Cardiac muscle cell (in vitro differentiated cells and primary cell): ENCODE data around the gene AP1M2. TPM values are rescaled to one million over a fixed set of nuclear protein-coding genes. Genes with fewer than 3 reads are reported as not detected.

Experiments used
- DNase-seq, 2 donors: peaks; one replicate each; pipeline versions ENCODE4 v3.0.0 to v3.0.0-alpha.2; 2010 to 2017; ENCODE audit warnings: low read depth in 1 of 2, low spot score in 1 of 2
- H3K27ac ChIP-seq: fragments of 200-600 bp; sonication (generic); 2 replicates; pipeline ENCODE4 v1.5.1; 2016
- H3K27me3 ChIP-seq: fragments of 200-600 bp; sonication (generic); 2 replicates; pipeline ENCODE4 v1.6.0; 2016; ENCODE audit warnings: control low read depth
- H3K36me3 ChIP-seq: fragments of 200-600 bp; sonication (generic); 2 replicates; pipeline ENCODE4 v1.5.1; 2016; ENCODE audit warnings: control low read depth
- H3K4me1 ChIP-seq: fragments of 200-600 bp; sonication (generic); 2 replicates; pipeline ENCODE4 v1.8.1; 2017; ENCODE audit warnings: low read depth, mild to moderate bottlenecking, mixed run types
- H3K4me3 ChIP-seq: fragments of 200-600 bp; sonication (generic); 2 replicates; pipeline ENCODE4 v1.5.1; 2016; ENCODE audit warnings: mild to moderate bottlenecking
- H3K9me3 ChIP-seq: fragments of 200-600 bp; sonication (generic); 2 replicates; pipeline ENCODE4 v1.5.1; 2017; ENCODE audit warnings: low read depth, mild to moderate bottlenecking, control low read depth
- CTCF ChIP-seq: IDR thresholded peaks from 2 replicates; pipeline ENCODE4 v1.5.1; 2012; ENCODE audit warnings: low read depth, mild to moderate bottlenecking, low read length
- polyA plus RNA-seq: library from polyadenylated mRNA; unstranded; fragments of >200 nt; fragmentation: Nextera tagmentation; extraction: Ambion mirVana; gene quantifications from 2 replicates; pipeline ENCODE4 v1.2.1, GENCODE V29; 2016
- total RNA-seq: library from RNA; depleted of rRNA; stranded (reverse); fragments of >200 nt; gene quantifications from 2 replicates; pipeline ENCODE4 v1.2.3, GENCODE V29; 2016

The AP1M2 gene
- total and polyA plus RNA-seq, 2 experiments from 2014 or later, result 0.12 to 0.28 TPM

GRCh38 chr19:10560154-10560553 is 27.0 kb downstream of the AP1M2 start:
- Histone ChIP-seq H3K4me3 (no peak overlapping the region), H3K9me3 (no peaks in the 10 kb centered on the region), H3K27ac (no peak overlapping the region), H3K27me3 (no peaks in the 10 kb centered on the region), H3K4me1 (peaks cover 5% of the 10 kb centered on the region), H3K36me3 (peaks cover 28% of the 10 kb centered on the region)
- DNase-seq, result no peak
- TF ChIP-seq CTCF, result no peak

- H3K27me3 ChIP-seq, result no peaks in the 10 kb centered on the region
- peaks cover 45% of the 10 kb centered on the region for H3K36me3 ChIP-seq
- H3K27ac ChIP-seq, result no peak overlapping the region
- H3K9me3 ChIP-seq, result no peaks in the 10 kb centered on the region
- TF ChIP-seq CTCF, result no peak
- H3K4me1 ChIP-seq, result no peaks in the 10 kb centered on the region
- no peak overlapping the region for H3K4me3 ChIP-seq
- DNase-seq, result no peak
These were observed 29.4 kb downstream of the AP1M2 start for GRCh38 chr19:10557603-10558197.

GRCh38 chr19:10555610-10555973 is 31.5 kb downstream of the AP1M2 start:
- H3K9me3 ChIP-seq, result no peaks in the 10 kb centered on the region
- H3K27ac ChIP-seq, result peak overlapping the region; percentile 60
- H3K36me3 ChIP-seq, result peaks cover 56% of the 10 kb centered on the region
- H3K4me3 ChIP-seq, result no peak overlapping the region
- no peaks in the 10 kb centered on the region for H3K27me3 ChIP-seq
- TF ChIP-seq CTCF, result no peak
- H3K4me1 ChIP-seq, result no peaks in the 10 kb centered on the region
- no peak for DNase-seq

- no peak for DNase-seq
- Histone ChIP-seq H3K36me3 (peaks cover 60% of the 10 kb centered on the region), H3K9me3 (no peaks in the 10 kb centered on the region)
These were observed 32.1 kb downstream of the AP1M2 start for GRCh38 chr19:10554760-10555609.

GRCh38 chr19:10553943-10554381 is 33.1 kb downstream of the AP1M2 start:
- Histone ChIP-seq H3K4me3 (no peak overlapping the region), H3K27me3 (no peaks in the 10 kb centered on the region), H3K27ac (peak overlapping the region; percentile 9), H3K9me3 (no peaks in the 10 kb centered on the region), H3K36me3 (peaks cover 60% of the 10 kb centered on the region), H3K4me1 (no peaks in the 10 kb centered on the region)
- no peak for TF ChIP-seq CTCF
- DNase-seq, result no peak

More at GRCh38 chr19:10554760-10555609, 32.1 kb downstream of the AP1M2 start:
- Histone ChIP-seq H3K4me1 (no peaks in the 10 kb centered on the region), H3K27me3 (no peaks in the 10 kb centered on the region), H3K4me3 (no peak overlapping the region), H3K27ac (peak overlapping the region; percentile 60)
- TF ChIP-seq CTCF, result no peak
